GM19467 (cell line): ENCODE measurements around the gene SQOR.

Experiments
- ATAC-seq: cut with Tn5 transposase; IDR thresholded peaks from one replicate; pipeline ENCODE4 v1.9.1; 2021; ENCODE audit warnings: mild to moderate bottlenecking, moderate library complexity; ENCODE audit not compliant: unreplicated experiment

Gene SQOR

DNA sequence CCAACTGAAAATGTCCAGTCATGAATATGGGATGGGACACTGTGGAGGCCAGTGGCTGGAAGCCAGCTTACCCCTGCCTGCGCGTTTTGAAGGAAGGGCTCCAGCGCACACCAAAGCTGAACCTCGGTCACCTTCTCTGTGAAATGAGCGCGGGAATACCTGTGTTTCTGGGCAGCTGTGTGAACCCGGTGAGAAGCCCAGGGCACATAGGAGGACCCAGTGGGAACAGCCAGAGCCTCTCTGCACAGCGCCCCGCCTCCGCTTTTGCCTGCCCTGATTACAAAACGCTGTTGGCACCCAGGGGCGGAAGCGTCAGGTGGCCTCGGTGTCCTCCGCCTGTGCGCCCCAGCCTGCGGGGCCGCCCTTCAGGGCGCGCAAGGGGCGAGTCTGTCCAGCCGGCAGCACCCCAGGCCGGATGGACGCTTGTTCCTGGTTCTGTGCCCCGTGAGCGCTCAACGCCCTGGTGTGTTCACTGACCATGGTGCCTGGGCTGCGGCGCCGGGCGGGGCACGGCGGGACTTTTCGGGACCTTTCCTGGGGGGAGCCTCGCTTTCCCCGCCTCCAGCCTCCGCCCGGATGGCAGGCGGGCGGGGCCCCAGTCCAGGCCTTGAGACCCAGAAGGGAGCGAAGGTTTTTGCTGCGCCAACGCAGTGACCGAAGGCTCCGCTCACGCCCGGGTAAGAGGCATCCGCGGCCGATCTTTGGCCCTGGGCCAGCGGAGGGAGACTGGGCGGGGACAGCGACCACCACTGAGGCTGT, at the start of gene SQOR:
TSS of gene SQOR (plus strand) at position 598 of the 759 bp plus-strand sequence. CDS start 23,895 bp downstream, outside the sequence.
- peak; percentile 67 for ATAC-seq

GRCh38 chr15:45585069-45585791, 49.6 kb upstream of the SQOR start:
- ATAC-seq, result no peak

DNA sequence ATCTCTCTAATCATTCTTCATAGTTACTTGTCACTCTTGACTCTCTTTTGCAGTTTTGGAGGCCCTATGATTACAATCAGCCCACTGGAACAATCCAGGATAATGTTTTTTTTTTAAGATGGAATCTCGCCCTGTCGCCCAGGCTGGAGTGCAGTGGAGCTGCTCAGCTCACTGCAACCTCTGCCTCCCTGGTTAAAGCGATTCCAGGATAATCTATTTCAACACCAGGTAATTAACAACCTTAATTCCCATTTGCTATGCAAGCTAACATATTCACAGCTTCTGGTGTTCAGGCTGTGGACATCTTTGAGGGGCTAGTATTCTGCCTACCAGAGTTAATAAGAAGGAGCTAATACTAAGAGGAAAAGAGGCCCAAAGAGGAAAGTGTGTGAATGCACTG, 48.7 kb upstream of the SQOR start:
- ATAC-seq, result no peak

GRCh38 chr15:45586601-45587094, 48.2 kb upstream of the SQOR start:
- no peak for ATAC-seq

GRCh38 chr15:45587095-45587862, 47.5 kb upstream of the SQOR start, which contains the start of gene BLOC1S6:
Gene BLOC1S6 (plus strand): TSS chr15:45587379. CDS start chr15:45587444, 65 bp downstream.
- peak; percentile 74 for ATAC-seq

GRCh38 chr15:45587863-45588170, 47.0 kb upstream of the SQOR start:
- no peak for ATAC-seq

DNA sequence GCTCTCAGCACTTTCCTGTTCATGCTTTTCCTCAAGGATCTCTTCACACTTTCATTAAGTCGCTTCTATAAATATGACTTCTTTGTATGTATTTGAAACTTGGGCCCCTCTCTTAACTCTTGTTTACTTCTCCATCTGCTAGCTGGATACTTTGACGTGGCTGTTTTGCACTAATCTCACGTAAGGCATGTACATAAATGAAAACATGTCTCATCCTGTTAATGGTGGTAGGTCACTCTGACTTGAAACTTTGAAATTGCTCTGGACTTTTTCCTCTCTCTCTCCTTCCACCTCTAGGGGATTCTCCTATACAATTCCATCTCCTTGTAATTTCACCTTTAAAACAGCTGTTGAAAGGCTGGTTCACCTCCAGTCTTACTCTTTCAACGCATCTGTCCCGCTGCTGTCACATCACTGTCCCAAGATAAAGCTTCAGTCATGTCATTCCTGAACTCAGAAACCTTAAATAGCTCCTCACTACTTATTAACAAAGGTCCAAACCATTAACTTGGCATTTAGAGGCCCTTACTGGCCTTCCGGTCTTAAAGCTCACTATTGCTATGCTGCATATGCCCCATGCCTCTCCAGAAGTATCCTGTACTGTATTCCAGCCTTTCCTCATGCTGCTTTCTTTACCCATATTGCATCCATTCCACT, 46.5 kb upstream of the SQOR start:
- ATAC-seq, result no peak

GRCh38 chr15:45589256-45589655, 45.6 kb upstream of the SQOR start:
- ATAC-seq, result no peak

GRCh38 chr15:45594319-45594718, 40.5 kb upstream of the SQOR start:
- ATAC-seq, result no peak

DNA sequence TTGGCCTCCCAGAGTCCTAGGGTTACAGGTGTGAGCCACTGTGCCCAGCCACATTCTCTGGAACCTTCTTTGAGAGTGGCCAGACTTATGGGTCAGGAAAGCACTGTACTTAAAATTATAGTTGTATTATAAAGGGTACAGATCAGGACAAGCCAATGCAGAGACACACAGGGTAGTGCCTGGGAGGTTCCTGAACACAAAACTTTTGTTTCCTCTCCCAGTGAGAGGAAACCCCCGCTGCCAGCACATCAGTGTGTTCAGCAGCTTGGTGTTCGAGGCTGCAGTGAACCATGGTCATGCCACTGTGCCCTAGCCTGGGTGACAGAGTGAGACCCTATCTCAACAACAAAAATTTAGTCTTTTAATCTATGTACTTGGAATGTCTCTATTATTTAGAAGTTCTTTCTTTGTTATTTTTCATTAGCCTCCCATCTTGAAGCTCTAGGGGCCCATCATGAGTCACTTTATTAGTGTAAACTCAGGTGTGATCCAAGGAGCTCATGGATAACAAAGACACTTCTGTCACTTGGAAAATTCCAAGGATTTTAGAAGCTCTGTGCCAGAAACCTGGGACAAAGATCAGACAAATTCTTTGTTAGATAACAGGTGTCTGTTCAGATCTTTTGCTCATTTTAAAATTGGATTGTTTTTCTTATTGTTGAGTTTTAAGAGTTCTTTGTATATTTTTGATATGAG, 39.8 kb upstream of the SQOR start:
- no peak for ATAC-seq

- no peak for ATAC-seq
Measured at GRCh38 chr15:45603881-45604280, 30.9 kb upstream of the SQOR start.

GRCh38 chr15:45604326-45604725, 30.5 kb upstream of the SQOR start:
- no peak for ATAC-seq

GRCh38 chr15:45606413-45606812, 28.4 kb upstream of the SQOR start:
- ATAC-seq, result no peak

- no peak for ATAC-seq
Measured at GRCh38 chr15:45606841-45607240, 28.0 kb upstream of the SQOR start.

DNA sequence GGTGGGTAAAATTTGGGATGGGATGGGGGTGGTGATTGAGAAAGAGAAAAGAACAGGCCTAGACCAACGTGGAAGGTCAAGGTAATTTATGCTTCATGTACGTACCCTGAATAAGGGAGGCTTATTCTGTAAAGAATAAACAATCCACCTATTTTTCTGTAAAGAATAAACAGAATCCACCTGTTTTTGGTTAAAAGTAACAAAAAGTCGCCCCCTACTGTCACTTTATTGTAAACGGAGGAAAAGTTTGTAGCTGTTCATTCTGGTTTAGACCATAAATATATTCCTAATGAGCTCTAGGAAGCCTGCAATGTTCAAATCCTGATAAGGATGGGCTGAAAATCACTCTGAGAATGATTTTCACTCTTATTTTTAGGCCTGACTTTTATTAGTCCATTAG, 23.5 kb upstream of the SQOR start:
- ATAC-seq, result no peak

DNA sequence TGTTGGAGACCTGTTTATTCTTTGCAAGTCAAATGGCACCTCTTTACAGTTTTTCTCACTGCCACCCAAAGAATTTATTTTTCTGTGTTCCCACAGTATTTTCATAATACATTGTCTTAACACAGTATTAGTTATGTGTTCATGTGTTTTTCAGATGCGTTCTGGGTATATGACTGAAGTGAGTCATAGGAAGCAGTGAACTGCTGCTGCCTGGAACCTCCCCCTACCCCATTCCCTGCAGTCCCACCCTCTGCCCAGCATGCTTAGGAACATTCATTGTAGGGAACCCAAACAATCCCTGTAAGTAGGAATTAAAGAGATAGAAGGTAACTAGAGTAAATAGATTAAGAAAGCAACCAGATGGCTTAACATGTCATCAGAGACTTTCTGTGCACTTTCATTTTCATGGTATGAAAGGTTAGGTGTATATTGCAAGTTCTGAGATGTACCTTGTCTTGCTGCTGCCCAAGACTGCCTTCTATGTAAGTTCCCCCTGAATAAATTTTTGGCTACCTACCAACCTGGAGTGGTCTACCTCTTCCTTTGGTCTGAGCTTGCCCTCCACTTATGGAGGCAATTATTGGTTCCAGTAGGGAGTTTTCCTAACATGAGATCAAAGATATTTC, 21.9 kb upstream of the SQOR start:
- ATAC-seq, result no peak

DNA sequence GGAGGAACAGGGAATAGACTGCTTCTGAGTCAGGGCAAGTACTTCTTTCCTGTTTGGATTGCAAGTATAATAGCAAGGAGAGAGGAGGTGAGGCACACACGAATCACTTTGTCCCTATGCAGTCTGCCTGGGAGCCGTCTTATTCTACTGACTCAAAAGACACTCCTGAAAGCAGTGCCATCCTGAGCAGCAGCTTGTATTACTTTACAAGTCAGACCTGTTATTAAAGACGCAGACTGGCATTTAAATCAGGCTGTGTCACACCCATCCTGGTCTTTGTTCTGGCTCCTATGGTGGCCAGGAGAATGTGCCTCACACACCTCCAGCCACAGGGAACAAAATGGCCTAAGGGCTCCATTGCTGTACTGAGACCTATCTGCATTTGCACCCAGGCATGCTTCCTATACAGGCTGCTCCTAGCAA, 17.9 kb upstream of the SQOR start:
- no peak for ATAC-seq

GRCh38 chr15:45618813-45619212, 16.0 kb upstream of the SQOR start:
- ATAC-seq, result no peak

DNA sequence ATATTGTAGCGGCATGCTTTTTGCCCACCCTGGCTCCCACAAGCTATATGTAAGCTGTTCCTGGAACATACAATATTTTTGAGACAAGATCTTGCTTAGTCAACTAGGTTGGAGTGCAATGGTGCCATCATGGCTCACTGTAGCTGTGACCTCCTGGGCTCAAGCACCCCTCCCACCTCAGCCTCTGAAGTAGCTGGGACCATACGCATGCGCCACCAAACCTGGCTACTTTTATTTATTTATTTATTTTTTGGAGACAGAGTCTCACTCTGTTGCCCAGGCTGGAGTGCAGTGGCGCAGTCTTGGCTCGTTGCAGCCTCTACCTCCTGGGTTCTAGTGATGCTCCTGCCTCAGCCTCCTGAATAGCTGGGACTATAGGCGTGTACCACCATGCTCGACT, 6.7 kb upstream of the SQOR start:
- no peak for ATAC-seq
